Rectal smooth muscle tissue (tissue), 1 donor: ENCODE results near the gene CD180.

Source experiments
- H3K27ac ChIP-seq: one replicate; pipeline ENCODE4 v1.7.0; 2013; ENCODE audit warnings: low read depth, low read length, inconsistent platforms
- H3K27me3 ChIP-seq: one replicate; pipeline ENCODE4 v1.7.0; 2013; ENCODE audit warnings: low read length; ENCODE audit not compliant: control insufficient read depth, insufficient read depth
- H3K36me3 ChIP-seq: one replicate; pipeline ENCODE4 v1.7.0; 2013; ENCODE audit warnings: low read length; ENCODE audit not compliant: control insufficient read depth, insufficient read depth
- H3K4me1 ChIP-seq: one replicate; pipeline ENCODE4 v1.7.0; 2013; ENCODE audit warnings: low read length; ENCODE audit not compliant: control insufficient read depth, insufficient read depth
- H3K4me3 ChIP-seq: one replicate; pipeline ENCODE4 v1.7.0; 2013; ENCODE audit warnings: low read length
- H3K9ac ChIP-seq: one replicate; pipeline ENCODE4 v1.7.0; 2013; ENCODE audit warnings: low read length

Gene CD180

DNA sequence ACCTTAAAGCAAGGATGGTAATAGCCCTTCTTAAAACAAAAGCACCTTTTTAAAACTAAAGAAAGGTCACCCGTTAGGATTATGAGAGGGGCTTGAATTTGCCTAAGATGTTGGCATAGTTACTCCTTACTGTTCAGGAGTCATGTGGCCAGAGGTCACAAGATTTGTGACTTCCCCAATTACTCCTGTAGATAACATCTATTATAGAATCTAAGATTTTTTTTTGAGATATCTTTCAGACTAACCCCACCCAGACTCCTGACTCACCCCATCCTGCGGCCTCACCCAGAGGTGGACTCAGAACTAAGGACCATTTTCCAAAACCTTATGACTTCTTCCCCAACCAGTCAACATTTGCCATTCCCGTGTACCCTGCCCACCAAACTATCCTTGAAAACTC is 2.4 kb downstream of the CD180 start:
- Histone ChIP-seq H3K27me3 (no peaks in the 10 kb centered on the region), H3K4me1 (no peaks in the 10 kb centered on the region), H3K4me3 (no peak overlapping the region), H3K27ac (no peak overlapping the region), H3K9ac (no peak overlapping the region), H3K36me3 (no peaks in the 10 kb centered on the region)

DNA sequence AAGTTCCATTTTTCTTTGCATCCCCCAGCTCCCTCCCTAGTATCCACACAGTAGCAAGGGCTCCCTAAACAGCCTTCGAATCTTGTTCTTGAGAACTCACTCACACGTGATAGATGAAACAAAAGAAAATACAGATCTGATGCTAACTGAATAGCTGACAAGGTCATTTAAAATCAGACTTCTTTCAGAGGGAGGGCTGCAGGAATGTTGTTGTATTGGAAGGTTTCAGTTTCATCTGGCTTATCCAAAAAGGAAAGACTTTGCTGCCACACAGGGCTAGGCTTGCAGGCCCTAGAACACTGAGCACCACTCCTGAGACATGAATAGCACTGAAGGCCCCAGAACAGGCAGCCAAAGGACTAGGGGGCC is 3.2 kb downstream of the CD180 start:
- no peak overlapping the region for H3K27ac ChIP-seq
- H3K36me3 ChIP-seq, result no peaks in the 10 kb centered on the region
- no peaks in the 10 kb centered on the region for H3K27me3 ChIP-seq
- H3K9ac ChIP-seq, result no peak overlapping the region
- H3K4me3 ChIP-seq, result no peak overlapping the region
- H3K4me1 ChIP-seq, result no peaks in the 10 kb centered on the region

DNA sequence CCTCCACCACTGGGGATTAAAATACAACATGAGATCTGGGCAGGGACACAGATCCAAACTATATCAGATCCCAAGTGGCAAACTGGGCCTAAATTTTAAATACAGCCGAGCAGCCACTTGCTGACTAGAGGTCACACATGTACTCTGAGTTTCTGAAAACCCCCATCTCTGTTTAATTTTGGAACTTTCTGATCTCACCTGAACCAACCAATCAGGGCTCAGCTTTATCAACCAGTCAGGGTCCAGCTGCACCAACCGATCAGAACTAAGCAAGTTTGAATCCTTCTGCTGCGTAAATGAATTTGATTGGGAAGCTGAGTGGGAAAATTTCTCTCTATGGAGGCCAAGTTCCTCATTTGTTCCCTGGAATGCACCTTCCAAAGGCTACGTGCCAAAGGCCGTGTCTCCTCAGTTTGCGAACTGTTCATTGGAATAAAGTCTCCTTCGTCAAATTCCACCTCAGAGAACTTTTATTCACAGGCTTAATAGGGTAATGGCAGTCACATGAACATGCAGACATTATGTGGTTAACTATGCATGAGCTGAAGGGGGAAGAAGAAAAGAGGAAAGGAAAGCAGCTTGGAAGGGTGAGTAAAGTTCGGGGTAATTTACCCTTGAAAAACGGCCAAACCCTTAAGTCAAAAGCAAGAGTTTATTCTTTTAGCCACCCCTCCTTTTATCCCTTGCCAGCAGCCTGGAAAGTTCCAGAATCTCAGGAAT is 3.7 kb downstream of the CD180 start:
- Histone ChIP-seq H3K36me3 (no peaks in the 10 kb centered on the region), H3K4me3 (peak overlapping the region; percentile 10), H3K4me1 (no peaks in the 10 kb centered on the region), H3K9ac (no peak overlapping the region), H3K27ac (no peak overlapping the region), H3K27me3 (no peaks in the 10 kb centered on the region)

DNA sequence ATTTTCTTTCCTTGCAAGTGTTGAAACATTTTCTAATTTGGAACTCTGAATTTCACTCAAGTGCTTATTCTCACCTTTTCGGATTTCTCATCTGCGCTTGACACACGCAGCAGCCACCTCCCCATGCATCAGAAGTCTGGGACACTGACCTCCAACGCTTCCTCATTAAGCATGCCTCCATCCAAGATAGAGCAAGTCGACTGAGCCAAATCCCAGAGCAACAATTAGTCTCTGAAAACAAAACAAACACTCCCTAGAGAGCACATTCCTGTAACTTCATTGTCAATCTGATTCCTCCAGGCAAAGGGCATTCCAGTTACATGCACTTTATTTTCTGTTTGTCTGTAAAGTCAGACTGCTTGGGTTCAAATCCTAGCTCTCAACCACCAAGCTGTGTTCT is 5.7 kb downstream of the CD180 start:
- Histone ChIP-seq H3K4me3 (no peak overlapping the region), H3K9ac (no peak overlapping the region), H3K4me1 (no peaks in the 10 kb centered on the region), H3K36me3 (no peaks in the 10 kb centered on the region), H3K27me3 (no peaks in the 10 kb centered on the region), H3K27ac (no peak overlapping the region)

DNA sequence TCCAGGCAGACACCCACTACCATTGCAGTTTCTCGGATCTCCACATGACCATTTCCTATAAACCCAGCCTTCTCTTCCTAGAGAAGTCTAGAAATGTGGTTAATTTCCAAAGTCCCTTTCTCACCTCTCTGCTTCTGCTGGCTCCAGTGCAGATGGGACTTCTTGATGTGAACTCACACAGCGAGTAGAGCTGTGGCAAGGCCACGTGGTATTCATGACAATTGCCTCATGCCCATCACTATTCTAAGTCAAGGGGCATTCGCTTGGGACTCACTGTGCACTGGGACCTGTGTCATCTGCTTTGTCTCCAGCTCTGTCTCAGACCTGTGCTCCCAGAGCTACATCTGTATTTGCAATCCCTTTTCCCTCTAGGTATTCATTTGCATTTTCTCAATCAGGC is 6.2 kb downstream of the CD180 start:
- H3K4me3 ChIP-seq, result no peak overlapping the region
- no peaks in the 10 kb centered on the region for H3K36me3 ChIP-seq
- no peak overlapping the region for H3K27ac ChIP-seq
- no peaks in the 10 kb centered on the region for H3K27me3 ChIP-seq
- no peaks in the 10 kb centered on the region for H3K4me1 ChIP-seq
- no peak overlapping the region for H3K9ac ChIP-seq

DNA sequence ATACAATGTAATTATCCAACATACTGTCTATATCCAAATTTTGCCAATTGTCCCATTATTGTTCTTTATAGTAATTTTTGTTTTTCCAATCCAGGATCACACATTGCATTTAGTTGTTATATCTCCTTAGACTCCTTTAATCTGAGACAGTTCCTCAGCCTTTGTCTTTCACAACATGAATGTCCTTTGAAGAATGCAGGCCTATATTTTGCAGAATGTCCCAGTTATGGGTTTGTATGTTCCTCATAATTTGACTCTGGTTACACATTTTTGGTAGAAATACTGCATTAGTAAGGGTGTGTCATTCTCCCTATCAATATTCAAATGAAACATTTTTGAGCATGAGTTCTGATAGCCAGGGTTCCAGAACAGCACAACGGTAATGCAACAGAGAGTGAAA is 6.7 kb downstream of the CD180 start:
- no peak overlapping the region for H3K27ac ChIP-seq
- no peaks in the 10 kb centered on the region for H3K27me3 ChIP-seq
- H3K9ac ChIP-seq, result no peak overlapping the region
- no peak overlapping the region for H3K4me3 ChIP-seq
- no peaks in the 10 kb centered on the region for H3K36me3 ChIP-seq
- H3K4me1 ChIP-seq, result no peaks in the 10 kb centered on the region

DNA sequence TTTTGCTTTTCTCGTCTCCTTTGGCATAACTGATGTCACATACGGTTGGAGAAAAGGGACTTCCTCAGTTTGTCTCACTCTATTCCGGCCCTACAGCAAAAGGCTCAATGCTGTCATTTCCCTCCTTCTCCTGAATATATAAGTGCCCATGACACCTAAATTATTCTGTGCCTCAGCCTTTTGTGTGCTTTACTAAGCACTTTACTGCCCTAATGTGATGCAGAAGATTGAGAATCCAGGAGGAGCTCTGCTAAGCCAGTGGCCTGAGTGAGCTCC is 7.6 kb downstream of the CD180 start:
- Histone ChIP-seq H3K9ac (no peak overlapping the region), H3K27me3 (no peaks in the 10 kb centered on the region), H3K27ac (no peak overlapping the region), H3K36me3 (no peaks in the 10 kb centered on the region), H3K4me3 (no peak overlapping the region), H3K4me1 (no peaks in the 10 kb centered on the region)

DNA sequence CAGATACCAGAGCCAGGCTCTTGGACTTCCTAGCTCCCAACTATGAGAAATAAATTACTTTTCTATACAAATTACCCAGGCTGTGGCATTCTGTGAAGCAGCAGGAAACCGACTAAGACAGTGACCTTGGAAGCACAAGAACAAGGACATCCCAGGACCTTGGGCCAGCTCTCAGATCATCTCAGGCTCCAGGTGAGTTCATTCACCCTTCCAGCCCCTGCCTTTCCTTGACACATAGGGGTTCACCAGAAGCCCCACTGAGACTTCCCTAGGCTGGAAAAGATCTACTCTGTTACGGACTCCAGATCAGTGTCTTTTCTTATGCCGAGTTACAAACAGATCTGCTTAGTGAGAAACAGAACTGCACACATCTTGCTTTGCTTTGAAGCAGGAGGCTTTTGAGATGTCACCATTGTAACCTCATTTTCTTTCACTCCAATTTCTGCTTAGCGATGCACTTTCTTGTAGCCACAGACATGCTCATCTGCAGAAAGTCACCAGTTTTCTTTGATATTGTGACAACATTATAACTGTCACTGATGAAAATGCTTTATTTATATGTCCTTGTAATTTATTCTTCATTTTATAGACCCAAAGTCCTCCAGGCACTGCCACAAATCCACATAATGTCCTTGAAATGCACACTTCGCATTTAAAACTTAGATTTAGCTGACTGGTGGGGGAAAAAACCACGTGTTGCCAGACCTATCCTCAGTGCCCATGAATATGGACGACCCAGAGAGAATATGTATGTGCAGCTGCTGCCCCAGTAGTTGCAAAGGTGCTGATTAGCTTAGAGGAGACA is 8.1 kb downstream of the CD180 start:
- Histone ChIP-seq H3K4me1 (no peaks in the 10 kb centered on the region), H3K27me3 (no peaks in the 10 kb centered on the region), H3K27ac (no peak overlapping the region)

DNA sequence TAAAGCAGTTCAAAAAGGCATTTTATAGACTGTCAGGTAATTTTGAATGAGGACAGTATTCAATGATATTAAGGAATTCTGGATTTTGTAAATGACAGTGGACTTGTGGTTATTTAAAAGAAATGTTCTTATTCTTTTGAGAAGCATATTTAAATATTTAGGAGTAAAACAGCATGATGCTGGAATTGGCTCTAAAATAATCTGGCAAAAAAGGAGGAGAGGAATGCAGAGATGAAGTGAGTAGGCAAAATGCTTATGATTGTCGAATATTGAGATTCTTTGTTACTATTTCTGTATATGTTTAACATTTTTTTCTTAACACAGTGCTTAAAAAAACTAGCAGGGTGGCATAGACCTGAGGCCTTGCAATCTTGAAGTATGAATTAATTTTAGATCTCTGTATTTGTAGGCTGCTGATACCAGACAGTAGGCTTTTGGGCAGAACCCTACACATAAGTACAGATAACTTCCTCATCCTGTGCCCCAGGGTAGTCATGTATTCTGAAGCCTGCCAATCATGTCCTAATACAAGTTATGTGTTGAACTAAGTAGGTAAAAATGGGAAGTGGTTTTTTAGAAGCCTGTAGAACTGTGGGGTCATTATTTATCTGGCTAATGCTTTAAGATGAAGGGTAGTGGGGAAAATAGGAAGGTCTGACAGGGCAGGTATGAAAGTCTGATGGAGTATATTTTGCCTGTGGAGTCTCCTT is 9.4 kb downstream of the CD180 start:
- Histone ChIP-seq H3K36me3 (no peaks in the 10 kb centered on the region), H3K27me3 (no peaks in the 10 kb centered on the region), H3K27ac (no peak overlapping the region), H3K4me3 (no peak overlapping the region), H3K9ac (no peak overlapping the region), H3K4me1 (no peaks in the 10 kb centered on the region)

More for the DNA sequence above, 8.1 kb downstream of the CD180 start:
- Histone ChIP-seq H3K4me3 (no peak overlapping the region), H3K36me3 (no peaks in the 10 kb centered on the region), H3K9ac (no peak overlapping the region)

DNA sequence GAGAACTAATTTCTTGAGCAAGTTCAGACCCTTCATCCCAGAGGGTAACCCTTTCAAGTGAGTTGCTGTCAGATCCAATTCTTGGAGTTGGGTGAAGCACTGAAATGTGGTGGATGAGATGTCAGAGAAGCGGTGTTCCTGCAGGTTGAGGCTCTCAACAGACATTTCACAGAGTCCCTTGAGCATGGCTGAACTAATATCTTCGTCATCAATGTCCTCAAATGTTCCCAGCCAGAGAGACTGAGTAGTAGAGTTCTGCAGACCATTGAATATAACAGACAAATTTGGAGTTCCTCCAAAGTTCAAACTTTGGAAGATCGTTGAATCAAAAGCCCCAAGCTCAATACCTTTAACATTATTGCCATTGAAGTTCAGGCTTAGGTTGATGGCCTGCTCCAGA is 12.7 kb downstream of the CD180 start:
- Histone ChIP-seq H3K9ac (no peak overlapping the region), H3K27me3 (no peaks in the 10 kb centered on the region), H3K27ac (no peak overlapping the region), H3K4me1 (no peaks in the 10 kb centered on the region), H3K36me3 (no peaks in the 10 kb centered on the region), H3K4me3 (no peak overlapping the region)

DNA sequence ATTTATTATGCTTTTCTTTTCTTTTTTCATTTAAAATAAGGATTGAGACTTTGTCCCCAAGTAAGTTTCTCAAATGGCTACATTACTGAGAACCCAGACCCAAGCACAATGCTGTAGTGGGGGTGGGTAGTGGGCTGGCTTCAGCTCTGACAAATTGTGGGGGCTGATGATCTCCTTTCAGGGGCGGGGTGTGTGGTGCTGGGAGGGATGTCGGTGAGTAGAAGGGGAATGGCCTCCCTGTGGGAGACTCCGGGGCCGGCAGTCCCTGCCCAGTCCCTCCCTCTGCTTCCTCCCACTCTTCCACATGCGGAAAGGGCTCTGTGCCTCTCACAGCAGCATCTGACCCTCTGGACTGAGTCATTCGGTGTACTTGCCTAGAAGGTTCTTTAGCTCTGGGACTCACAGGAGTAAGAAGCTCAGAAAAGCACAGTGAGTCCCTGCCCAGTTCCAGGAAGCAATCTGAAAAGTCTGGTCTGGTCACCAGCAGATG is 14.3 kb downstream of the CD180 start:
- Histone ChIP-seq H3K36me3 (no peaks in the 10 kb centered on the region), H3K9ac (peak overlapping the region; percentile 42), H3K27ac (no peak overlapping the region), H3K4me1 (no peaks in the 10 kb centered on the region), H3K4me3 (no peak overlapping the region), H3K27me3 (no peaks in the 10 kb centered on the region)

DNA sequence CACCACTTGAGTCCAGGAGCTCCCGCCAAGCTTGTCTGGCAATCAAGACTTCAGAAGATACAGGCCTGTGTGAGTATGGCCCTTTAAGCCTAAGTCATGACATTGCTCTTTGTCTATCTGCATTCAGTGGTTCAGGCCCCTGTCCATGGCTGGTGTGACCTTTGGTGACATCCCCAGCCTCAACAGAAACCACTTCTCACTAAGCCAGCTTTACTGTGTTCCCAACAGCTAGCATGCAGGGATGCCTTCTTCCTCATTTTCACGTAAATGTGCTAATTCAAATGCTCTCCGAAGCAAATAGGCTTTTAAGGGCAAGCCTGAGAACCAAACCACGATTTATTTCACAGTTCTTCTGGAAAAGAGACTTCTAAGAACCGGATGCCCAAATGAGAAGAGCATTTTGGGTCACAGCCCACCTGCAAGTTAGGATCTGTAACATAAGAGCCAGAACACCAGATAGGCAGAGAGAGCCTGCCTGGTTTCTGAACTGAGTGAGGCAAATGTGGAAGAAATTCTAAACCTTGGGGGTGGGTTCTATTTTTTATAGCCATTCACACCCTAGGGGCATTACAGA is 14.9 kb downstream of the CD180 start:
- no peak overlapping the region for H3K9ac ChIP-seq
- H3K36me3 ChIP-seq, result no peaks in the 10 kb centered on the region
- no peak overlapping the region for H3K27ac ChIP-seq
- H3K27me3 ChIP-seq, result no peaks in the 10 kb centered on the region
- H3K4me1 ChIP-seq, result no peaks in the 10 kb centered on the region
- no peak overlapping the region for H3K4me3 ChIP-seq
